Adipocyte (in vitro differentiated cells): ENCODE results near the gene RABGAP1L.
A peak's percentile ranks its signal among the peaks of the same experiment; 100 is the strongest.
"Not testable (repeated sequence)": the region's sequence is repeated elsewhere in the genome, so short reads cannot be mapped to it uniquely, and the experiment has no call there.

Source experiments
- DNase-seq: peaks from one replicate; pipeline ENCODE4 v3.0.0-alpha.2; 2015; ENCODE audit warnings: low read depth
- H3K27me3 ChIP-seq: replicated peaks from 2 replicates; pipeline ENCODE4 v1.7.0; 2013; ENCODE audit warnings: mild to moderate bottlenecking, low read length, moderate library complexity; ENCODE audit not compliant: control insufficient read depth, insufficient read depth
- H3K36me3 ChIP-seq: 2 replicates; pipeline ENCODE4 v1.7.0; 2013; ENCODE audit warnings: low read length, mild to moderate bottlenecking, moderate library complexity; ENCODE audit not compliant: control insufficient read depth, insufficient read depth, severe bottlenecking
- H3K4me1 ChIP-seq: 2 replicates; pipeline ENCODE4 v1.7.0; 2013; ENCODE audit warnings: mild to moderate bottlenecking, low read length, moderate library complexity; ENCODE audit not compliant: control insufficient read depth, insufficient read depth
- H3K4me3 ChIP-seq: 2 replicates; pipeline ENCODE4 v1.7.0; 2013; ENCODE audit warnings: mild to moderate bottlenecking, low read length, moderate library complexity
- H3K9ac ChIP-seq: 2 replicates; pipeline ENCODE4 v1.7.0; 2013; ENCODE audit warnings: mild to moderate bottlenecking, low read length, moderate library complexity
- H3K9me3 ChIP-seq: 2 replicates; pipeline ENCODE4 v1.7.0; 2013; ENCODE audit warnings: mild to moderate bottlenecking, low read length, moderate library complexity; ENCODE audit not compliant: control insufficient read depth

The RABGAP1L gene

DNA sequence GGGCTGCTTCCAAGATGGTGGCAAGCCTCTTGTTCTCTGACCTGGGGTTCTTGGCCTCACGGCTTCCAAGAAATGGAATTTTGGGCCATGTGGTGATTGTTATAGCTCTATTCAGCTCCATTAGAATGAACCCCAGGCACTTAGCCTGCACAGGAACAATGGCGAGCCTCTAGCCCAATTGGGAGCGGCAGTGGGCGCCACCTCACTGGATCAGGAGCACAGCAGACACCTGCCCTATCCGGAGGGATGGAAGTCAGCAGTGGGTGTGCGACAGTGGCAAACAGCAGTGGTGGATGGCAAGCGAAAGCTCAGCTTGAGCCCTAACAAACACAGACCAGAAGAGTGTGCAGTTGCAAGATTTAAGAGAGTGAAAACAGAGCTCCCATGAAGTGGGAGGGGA lies 519.3 kb downstream of the RABGAP1L start:
- Histone ChIP-seq H3K4me1 (no peaks in the 10 kb centered on the region), H3K9ac (no peak overlapping the region), H3K4me3 (no peak overlapping the region), H3K27me3 (no peaks in the 10 kb centered on the region), H3K36me3 (no peaks in the 10 kb centered on the region), H3K9me3 (no peaks in the 10 kb centered on the region)
- no peak for DNase-seq

DNA sequence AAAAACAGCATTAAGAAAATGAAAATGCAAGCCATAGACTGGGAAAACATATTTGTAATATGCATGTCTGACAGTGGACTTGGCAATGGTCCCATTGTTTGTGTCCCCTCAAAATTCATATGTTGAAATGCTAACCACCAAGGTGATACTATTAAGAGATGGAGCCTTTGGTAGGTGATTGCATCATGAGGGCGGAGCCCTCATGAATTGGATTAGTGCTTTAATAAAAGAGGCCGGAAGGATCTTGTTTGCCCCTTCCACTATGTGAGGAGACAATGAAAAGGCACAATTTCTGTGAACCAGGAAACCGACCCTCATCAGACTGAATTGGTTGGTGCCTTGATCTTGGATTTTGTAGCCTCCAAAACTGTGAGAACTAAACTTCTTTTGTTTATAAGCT lies 520.8 kb downstream of the RABGAP1L start:
- H3K4me1 ChIP-seq: no peaks in the 10 kb centered on the region
- no peaks in the 10 kb centered on the region for H3K36me3 ChIP-seq
- H3K4me3 ChIP-seq: no peak overlapping the region
- DNase-seq: no peak
- H3K9ac ChIP-seq: no peak overlapping the region
- no peaks in the 10 kb centered on the region for H3K27me3 ChIP-seq
- no peaks in the 10 kb centered on the region for H3K9me3 ChIP-seq

DNA sequence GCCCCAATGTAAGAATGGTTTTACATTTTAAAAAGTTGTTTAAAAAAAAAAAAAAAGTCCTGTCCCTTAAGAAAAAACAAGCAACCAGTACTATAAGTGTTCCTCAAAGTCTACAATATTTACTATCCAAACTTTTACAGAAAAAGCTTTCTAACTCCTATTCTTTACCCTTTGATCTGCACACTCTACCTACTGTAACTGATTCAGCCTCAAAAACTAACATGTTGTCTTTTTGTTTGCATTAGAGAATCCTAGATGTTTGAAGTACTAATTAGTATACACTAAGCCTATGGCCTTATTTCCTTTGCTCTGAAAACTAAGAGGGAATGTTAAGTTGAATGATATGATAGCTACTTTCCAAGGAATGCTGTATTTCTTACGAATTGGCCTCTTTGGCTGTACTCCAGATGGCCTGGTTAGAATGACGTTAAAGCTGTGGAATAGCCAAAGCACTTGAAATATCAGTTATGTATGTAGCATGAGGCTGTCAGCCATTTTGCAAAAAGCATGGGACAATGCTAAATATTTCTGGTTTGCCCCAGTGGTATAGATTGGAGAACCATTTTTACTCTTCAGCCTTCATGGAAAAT lies 523.2 kb downstream of the RABGAP1L start:
- Histone ChIP-seq H3K4me3 (no peak overlapping the region), H3K9ac (no peak overlapping the region), H3K27me3 (no peaks in the 10 kb centered on the region), H3K36me3 (no peaks in the 10 kb centered on the region), H3K4me1 (no peaks in the 10 kb centered on the region), H3K9me3 (no peaks in the 10 kb centered on the region)
- DNase-seq: peak; percentile 66

DNA sequence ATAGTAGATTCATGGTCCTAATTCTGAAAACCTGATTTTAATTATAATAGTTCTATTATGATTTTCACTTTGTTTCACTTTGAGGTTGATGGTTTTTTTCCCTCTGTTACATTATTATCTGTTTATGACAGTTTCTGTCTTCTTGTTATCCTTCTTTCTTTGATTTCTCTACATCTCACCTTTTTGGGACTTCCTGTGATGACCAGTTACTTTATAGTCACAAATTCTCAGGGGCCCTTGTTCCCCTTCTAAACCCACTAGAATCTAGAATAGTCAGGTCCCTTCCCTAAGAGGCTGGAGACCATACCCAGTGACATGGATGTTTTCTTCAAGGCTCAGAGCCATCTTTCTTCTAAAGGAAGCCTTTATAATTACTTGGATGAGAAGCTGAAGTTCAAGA lies 526.9 kb downstream of the RABGAP1L start:
- Histone ChIP-seq H3K4me3 (no peak overlapping the region), H3K4me1 (peaks cover 10% of the 10 kb centered on the region), H3K36me3 (no peaks in the 10 kb centered on the region), H3K9me3 (no peaks in the 10 kb centered on the region), H3K27me3 (no peaks in the 10 kb centered on the region), H3K9ac (no peak overlapping the region)
- DNase-seq: no peak

DNA sequence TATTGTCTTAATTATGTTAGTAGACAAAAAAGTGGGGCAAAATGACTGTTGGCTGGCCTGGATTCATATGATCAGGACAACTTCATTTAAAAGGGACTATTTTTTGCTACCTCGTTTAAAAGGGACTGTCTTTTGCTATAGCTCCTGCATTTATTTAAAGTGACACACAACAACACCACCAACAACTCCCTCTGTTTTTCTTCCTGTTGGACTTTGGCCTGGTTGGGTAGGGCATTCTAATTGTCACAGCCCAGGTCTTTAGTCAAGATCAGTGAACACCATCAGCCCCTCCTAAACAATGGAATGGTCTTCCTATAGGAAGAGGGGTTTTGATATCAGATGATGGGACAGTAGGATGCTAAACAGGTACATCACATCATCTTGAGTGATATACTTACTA lies 530.2 kb downstream of the RABGAP1L start:
- peaks cover 10% of the 10 kb centered on the region for H3K4me1 ChIP-seq
- no peak for DNase-seq
- no peak overlapping the region for H3K9ac ChIP-seq
- H3K9me3 ChIP-seq: no peaks in the 10 kb centered on the region
- no peaks in the 10 kb centered on the region for H3K36me3 ChIP-seq
- no peak overlapping the region for H3K4me3 ChIP-seq
- no peaks in the 10 kb centered on the region for H3K27me3 ChIP-seq

DNA sequence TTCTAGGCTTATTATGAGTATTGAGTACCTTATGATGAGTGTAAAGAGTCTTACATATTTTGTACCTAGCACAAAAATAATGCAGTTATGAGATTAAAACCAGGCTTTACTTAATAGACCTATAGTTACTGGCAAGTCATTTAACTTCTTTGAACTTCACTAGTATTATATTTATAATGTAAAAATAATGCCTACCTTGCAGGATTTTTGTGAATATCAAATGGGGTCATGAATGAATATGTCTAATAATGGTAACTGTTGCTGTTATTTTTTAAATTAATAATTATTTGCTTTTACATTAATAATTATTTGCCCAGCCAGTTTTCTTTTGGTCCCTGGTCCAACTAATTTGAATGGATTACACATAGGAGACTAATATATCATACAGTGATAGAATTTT lies 530.9 kb downstream of the RABGAP1L start:
- Histone ChIP-seq H3K4me1 (peaks cover 10% of the 10 kb centered on the region), H3K36me3 (no peaks in the 10 kb centered on the region), H3K9ac (no peak overlapping the region), H3K4me3 (no peak overlapping the region), H3K9me3 (no peaks in the 10 kb centered on the region), H3K27me3 (no peaks in the 10 kb centered on the region)
- no peak for DNase-seq

DNA sequence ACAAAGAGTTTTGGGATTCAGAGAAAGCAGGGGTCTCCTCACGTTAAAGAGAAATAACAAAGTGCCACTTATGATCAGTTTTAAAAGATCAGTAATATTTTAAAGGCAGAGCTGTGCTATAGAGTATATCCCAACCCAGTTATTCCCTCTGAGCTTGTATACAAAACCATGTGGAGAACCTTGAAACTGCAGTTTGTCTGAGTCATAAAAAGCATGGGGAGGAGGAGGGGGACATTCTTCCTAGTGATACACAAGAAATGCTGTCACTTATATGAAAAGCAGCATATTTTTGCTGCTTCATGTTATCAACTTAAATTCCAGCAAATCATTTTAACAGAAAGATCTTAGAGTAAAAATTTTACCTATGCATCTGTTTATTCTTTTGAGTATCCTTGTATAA lies 533.0 kb downstream of the RABGAP1L start:
- Histone ChIP-seq H3K9ac (no peak overlapping the region), H3K27me3 (no peaks in the 10 kb centered on the region), H3K4me3 (no peak overlapping the region), H3K36me3 (no peaks in the 10 kb centered on the region), H3K4me1 (peaks cover 10% of the 10 kb centered on the region), H3K9me3 (no peaks in the 10 kb centered on the region)
- peak; percentile 40 for DNase-seq

DNA sequence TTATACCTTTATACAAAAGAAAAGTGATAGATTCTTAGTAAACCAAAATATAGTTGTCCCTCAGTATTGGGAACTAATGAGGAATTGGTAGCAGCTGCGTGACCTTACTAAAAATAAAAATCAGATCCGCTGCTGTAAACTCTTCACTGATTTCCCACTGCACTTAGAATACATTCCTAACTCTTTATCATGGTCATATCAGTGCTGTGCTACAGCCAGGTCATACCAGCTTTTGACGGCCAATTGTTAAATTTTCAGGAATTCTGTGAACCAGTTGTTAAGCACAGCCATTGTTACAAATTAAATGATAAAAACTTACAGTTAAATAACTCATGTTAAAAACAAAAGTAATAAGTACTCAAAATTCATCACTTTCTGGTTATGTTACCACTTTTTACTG lies 533.8 kb downstream of the RABGAP1L start:
- Histone ChIP-seq H3K9me3 (no peaks in the 10 kb centered on the region), H3K4me3 (no peak overlapping the region), H3K27me3 (no peaks in the 10 kb centered on the region), H3K4me1 (peaks cover 10% of the 10 kb centered on the region), H3K9ac (no peak overlapping the region), H3K36me3 (no peaks in the 10 kb centered on the region)
- no peak for DNase-seq

DNA sequence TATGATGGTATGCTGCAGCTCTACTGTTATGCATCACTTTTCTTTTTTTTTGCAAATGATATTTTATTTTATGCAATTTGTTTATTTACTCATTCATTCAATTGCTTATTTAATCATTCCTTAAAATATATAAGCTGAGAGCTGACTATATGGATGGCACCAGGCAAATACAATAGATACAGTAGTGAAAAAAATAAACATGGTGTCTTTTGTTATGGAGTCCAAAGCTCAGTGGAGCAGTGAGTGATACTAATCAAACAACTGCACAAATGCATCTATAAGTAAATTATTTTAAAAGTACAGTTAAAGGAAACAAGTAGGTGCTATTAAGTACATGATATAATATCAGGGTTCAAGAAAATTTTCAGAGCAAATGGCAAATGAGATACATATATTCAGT lies 534.2 kb downstream of the RABGAP1L start:
- DNase-seq, H3K9me3 ChIP-seq, H3K4me1 ChIP-seq, H3K36me3 ChIP-seq, H3K27me3 ChIP-seq, H3K4me3 ChIP-seq, H3K9ac ChIP-seq: not testable (repeated sequence)

DNA sequence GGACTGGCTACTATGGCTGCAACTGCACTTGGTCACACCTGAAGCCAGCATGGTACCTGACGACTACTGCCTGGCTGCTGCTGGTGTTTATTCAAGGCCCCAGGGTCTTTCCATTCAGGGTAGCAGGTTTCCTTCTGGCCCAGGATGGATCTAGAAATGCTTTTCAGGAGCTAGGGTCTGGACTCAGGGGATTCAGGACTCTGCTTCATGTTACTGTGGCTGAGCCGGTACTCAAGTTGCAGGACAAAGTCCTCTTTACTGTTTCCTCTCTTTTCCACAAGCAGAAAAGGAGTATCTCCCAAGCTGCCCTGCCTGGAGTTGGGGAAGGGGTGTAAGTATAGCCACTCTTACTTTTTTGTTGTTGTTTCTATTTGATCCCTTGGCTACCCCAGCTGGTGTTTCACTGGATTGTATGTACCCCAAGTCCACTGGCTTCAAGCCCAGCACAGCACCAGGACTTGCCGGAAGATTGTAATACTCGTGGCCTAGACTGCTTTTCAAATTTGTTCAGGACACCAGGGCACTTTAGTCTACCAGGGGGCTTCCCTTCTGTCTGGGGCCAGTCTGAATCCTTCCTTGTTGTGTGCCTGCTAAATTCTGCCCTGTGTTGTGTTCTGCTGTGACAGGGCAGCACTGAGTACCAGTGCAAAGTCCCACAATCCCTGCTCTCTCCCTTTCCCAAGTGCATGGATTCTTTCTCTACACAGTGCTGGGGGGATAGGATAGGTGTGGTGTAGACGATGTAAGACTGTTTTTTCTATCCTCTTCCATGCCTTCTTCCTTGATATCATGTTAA lies 536.9 kb downstream of the RABGAP1L start:
- Histone ChIP-seq H3K9me3 (no peaks in the 10 kb centered on the region), H3K9ac (no peak overlapping the region), H3K4me1 (no peaks in the 10 kb centered on the region), H3K27me3 (no peaks in the 10 kb centered on the region), H3K36me3 (no peaks in the 10 kb centered on the region), H3K4me3 (no peak overlapping the region)
- no peak for DNase-seq

DNA sequence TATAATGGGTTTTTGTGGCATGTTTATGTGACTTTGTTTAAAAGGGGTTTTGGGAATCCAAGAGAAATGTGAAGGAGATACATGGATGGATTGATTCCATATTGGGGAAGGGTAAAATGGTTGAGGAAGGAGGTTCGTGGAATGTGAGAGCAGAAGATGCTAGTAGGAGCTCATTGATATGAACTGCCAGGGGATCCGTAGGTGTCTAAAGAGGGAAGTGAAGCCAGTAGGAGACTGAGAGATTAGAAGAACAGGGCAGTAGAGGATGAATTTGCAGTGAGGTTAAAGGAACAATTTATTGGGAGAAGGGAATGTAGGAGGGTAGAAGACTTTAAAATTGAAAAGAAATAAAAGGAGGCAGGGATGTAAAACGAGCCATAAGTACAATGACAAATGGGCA lies 541.0 kb downstream of the RABGAP1L start:
- H3K9me3 ChIP-seq: no peaks in the 10 kb centered on the region
- DNase-seq: no peak
- H3K4me3 ChIP-seq: no peak overlapping the region
- H3K27me3 ChIP-seq: no peaks in the 10 kb centered on the region
- no peaks in the 10 kb centered on the region for H3K36me3 ChIP-seq
- no peak overlapping the region for H3K9ac ChIP-seq
- no peaks in the 10 kb centered on the region for H3K4me1 ChIP-seq

DNA sequence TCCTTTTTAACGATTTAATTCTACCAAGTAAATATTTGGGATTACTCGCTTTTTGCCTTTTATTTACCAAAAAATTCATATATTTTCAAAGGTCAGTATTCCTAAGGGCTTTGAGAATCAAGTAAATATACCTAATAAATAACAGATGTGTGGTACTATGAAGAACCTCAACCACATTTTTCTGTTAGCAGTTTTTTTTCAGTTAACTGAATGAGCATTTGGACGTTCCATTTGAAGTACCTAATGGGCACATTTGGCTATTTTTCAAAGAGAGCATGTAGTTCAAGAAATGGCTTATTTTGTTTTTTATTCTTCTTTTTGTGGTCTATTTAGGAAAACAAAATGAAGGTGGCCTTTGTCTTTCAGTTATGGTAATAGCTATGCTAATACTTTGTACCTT lies 541.5 kb downstream of the RABGAP1L start:
- Histone ChIP-seq H3K27me3 (no peaks in the 10 kb centered on the region), H3K4me1 (no peaks in the 10 kb centered on the region), H3K36me3 (no peaks in the 10 kb centered on the region), H3K9me3 (no peaks in the 10 kb centered on the region), H3K4me3 (no peak overlapping the region), H3K9ac (no peak overlapping the region)
- DNase-seq: peak; percentile 53
